AML-193 (cell line): Measurements from ENCODE around the gene RFC2.
"Not testable (repeated sequence)": the region's sequence is repeated elsewhere in the genome, so short reads cannot be mapped to it uniquely, and the experiment has no call there.

ENCODE experiments used
- DNase-seq, 2 experiments: peaks; one replicate each; lab custom pipeline; 2025; lab: John Stamatoyannopoulos, UW

Gene RFC2

GRCh38 chr7:74282748-74283459 is 28.7 kb upstream of the RFC2 start:
- no peak for DNase-seq

DNA sequence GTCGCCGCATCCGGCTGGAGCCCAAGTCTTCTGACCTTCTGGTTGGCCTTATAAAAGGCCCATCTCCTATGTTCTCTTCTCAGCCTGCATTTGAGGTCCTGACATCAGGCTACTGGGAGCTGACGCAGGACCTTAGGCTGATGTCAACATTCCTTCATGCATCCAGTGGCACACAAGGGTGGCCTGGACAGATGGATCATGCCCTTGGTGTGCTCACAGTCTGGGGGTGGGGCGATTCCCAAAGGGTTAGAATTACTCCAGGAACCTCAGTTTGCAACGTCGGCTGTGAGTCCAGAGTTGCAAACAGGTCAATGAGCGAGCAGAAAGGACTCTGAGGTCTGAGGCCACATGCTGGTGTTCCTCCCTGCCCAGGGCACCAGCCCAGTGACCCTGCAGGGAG is 26.8 kb upstream of the RFC2 start:
- no peak for DNase-seq

- no peak for DNase-seq
Observed at GRCh38 chr7:74277636-74278035, 23.4 kb upstream of the RFC2 start.

DNA sequence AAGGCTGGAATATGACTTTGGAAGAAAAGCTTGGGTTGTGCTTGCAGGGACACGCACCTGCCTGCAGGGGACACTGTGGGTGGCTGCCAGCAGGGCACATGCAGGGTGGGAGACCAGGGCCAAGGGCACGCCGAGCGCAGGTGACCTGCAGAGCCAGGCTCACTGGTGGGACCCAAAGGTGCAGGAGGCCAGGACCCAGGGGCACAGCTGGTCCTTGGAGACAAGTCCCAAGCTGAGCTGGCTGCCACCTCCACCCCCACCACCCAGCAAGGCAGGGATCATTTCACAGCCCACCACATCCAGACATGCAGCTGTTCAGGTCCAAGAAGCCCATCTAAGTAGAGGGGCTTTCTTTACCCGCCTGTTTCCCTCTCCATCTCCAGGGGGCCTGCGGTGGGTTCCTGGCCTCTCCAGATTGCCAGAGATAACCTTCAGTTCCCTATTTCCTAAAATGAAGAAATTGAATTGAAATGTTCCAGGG is 21.2 kb upstream of the RFC2 start:
- DNase-seq, result no peak

- peak; percentile 85 to 88 for DNase-seq
Observed at GRCh38 chr7:74272305-74273038, 18.3 kb upstream of the RFC2 start.

GRCh38 chr7:74271742-74272141 is 17.5 kb upstream of the RFC2 start:
- no peak for DNase-seq

DNA sequence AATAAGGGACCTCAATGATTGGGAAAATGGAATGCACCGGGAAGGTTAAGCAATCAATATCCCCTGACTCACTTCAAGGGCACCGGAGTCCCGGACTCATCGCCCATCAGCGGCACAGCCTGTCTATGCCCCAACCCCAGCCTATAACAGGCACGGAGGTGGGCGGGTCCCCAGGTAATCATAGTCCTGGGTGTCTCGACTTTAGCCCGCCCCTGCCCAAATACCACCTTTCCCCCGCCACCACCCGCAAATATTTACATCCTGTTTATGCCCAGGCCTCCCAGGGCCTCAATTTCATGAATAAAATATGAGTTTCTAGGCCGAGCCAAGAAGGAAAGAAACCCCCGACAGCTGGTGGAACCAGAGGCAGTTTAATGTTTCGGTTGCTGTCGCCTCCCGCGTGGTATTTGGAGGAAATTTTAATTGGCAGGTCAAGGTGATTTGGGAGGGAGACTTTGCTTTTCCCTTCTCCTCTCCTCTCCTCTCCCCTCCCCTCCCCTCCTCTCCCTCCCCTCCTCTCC is 15.6 kb upstream of the RFC2 start:
- peak; percentile 52 to 62 for DNase-seq

DNA sequence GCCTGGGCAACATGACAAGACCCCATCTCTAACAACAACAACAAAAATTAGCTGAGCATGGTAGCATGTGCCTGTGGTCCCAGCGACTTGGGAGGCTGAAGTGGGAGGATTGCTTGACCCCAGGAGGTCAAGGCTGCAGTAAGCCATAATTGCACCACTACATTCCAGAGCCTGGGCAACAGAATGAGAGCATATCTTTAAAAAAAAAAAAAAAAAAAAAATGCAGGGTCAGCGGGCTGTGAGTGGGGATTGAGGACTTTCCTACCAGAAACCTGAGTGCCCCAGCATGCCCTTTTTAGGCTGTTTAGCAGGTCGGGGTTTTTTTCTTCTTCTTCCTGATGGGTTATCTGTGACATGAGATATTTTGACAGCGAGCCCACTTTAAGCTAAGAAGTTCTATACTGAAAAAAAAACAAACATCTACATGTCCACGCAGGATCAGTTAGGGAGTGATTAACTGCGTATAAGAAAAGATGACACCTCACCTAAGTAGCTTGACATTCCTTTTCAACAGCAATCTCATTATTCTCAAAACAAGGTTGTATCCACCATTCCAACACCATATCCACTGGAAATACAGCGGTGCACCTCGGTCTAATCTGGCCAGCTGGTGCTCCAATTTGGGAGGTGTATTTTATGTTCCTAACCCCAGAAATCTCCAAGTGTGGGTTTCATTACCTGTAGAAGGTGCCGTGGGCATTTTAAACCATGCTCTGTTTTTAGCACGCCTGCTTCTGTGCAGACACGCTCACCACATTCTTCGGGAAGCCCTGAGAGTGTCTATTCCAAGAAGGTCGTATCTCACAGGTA is 13.8 kb upstream of the RFC2 start:
- no peak for DNase-seq

DNA sequence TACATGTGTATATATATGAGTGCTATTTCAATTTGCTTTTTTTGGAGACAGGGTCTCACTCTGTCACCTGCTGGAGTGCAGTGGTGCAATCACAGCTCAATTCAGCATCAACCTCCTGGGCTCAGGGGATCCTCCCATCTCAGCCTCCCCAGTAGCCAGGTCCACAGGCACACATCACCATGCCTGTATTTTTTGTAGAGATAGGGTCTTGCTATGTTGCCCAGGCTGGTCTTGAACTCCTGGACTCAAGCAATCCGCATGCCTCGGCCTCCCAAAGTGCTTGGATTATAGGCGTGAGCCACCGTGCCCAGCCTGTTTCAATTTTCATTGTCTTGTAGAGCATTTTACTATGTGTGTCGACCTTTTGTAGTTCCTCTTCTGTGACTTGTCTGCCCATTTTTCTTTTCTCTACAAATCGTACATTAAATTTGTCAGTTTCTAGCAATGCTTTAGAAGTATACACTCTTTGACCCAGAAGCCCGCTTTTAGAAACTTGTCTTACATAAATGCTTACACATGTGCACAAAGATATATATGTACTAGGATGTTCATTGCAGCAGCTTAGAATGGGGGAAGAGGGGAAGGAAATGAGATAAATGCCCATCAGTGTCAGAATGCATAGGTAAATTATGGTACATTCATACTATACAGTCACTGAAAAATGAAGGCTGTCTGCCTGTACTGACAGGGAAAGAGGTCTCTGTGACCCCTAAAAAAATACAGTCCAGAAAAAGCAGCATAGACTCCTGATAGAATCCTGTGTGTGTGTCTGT is 12.2 kb upstream of the RFC2 start:
- DNase-seq, result no peak

DNA sequence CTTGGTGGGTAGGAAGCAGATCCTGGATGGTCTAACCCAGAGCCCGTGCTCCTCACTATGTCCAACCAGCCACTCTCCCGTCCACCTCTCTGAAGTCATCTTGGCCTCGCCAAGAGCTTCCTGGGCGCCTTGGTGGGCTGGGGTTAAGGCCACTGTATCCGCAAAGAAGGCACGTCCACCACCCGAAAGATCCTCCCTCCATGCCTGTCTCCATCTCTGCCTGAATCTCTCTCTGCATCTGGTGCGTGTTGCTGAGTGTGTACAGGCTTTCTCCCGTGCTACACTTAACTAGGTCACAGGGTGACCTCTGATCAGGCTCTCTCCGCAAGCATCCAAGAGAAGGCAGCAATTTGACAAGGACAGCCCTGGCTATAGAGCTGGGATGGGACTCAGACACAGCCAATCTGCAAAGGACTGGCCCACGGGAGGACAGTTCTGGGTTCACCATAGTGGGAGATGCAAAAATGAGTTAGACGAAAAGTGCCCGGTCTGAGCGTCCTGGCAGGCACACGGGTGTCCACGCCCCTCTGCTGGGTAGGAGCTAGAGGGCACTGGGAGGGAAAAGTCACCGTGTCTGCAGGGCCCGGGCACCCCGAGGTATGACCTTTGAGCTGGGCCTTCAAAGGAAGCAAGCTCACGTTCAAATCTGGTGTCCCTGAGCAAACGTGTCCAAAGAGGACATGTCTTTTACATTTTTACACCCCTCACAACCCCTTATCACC is 9.4 kb upstream of the RFC2 start:
- no peak for DNase-seq

DNA sequence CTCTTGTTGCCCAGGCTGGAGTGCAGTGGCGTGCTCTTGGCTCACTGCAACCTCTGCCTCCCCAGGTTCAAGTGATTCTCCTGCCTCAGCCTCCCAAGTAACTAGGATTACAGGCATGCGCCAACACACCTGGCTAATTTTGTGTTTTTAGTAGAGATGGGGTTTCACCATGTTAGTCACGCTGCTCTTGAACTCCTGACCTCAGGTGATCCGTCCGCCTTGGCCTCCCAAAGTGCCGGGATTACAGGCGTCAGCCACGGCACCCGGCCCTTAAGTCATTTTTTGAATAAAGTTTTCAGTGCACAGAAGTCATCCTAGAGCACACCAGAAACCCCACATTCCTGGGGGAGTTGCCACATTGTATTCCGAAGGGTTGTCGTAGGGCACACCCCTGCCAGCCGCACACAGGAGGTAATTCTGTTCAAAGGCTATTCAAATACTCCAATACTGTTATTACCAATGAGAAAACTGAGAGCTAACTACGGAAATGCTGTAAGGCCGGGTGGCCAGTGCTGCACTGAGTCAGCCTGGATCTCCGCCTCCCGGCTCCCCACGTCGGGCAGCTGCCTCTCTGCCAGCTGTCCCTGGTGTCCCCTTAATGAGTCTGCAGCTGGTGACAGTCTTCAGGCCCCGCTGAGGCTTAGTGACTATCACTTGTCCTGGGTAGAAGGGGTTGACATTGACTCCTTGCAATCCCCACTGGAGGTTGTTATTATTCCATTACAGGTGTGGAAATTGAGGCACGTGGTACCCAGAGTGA is 8.6 kb upstream of the RFC2 start:
- DNase-seq, result no peak

- DNase-seq, result no peak
Observed at GRCh38 chr7:74258639-74259038, 4.4 kb upstream of the RFC2 start.

- no peak for DNase-seq
Observed at GRCh38 chr7:74256491-74257408, 2.6 kb upstream of the RFC2 start.

DNA sequence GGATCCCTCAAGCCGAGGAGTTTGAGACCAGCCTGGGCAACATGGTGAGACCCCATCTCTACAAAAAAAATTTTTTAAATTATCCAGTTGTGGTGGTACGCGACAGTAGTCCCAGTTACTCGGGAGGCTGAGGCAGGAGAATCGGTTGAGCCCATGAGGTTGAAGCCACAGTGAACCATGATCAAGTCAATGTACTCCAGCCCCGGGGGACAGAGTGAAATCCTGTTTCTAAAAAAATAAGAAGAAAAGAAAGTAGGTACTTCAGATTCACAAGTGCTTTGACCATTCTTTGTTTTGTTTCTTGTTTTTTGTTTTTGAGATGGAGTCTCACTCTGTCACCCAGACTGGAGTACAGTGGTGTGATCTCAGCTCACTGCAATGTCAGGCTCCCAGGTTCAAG is 1.3 kb upstream of the RFC2 start:
- DNase-seq, result not testable (repeated sequence)

GRCh38 chr7:74254858-74255379 is 720 bp upstream of the RFC2 start:
- no peak for DNase-seq

DNA sequence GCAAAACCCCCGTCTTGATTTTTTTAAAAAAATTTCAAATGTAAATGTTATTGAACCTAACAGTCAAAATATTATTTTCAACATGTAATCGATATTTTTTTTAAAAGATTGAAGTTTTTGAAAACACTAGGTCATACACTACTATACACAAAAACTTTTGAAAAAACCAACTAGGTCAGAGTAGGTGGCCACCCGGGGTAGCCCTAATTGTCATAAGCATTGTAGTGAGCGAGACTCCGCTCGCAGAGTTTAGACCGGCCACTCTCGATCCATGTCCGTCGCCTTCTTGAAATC is 417 bp downstream of the RFC2 start:
- DNase-seq, result no peak

DNA sequence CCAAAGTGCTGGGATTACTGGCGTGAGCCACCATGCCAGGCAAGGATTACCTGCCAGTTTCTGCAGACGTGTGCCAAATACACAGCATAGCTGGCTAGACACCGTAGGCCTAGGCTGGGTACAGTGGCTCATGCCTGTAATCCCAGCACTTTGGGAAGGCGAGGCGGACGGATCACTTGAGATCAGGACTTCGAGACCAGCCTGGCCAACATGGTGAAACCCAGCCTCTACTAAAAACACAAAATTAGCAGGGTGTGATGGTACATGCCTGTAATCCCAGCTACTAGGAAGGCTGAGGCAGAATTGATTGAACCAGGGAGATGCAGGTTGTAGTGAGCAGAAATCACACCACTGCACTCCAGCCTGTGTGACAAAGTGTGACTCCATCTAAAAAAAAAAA is 868 bp downstream of the RFC2 start:
- DNase-seq, result no peak

DNA sequence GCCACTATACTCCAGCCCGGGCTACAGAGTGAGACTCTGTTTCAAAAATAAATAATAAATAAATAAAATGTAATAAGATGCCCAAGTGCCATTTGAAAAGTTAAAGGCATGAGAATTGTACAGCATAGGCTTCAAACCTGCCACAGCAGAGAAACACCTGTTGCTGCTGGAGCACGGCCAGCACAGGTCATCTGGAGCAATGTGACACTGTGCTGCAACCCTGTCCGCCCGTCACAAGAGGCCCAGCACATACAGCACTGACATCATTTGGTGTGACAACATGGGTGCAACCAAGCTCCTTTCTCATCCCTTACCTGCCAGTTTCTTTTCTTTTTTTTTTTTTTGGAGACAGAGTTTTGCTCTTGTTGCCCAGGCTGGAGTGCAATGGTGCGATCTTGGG is 1.3 kb downstream of the RFC2 start:
- DNase-seq, result no peak

DNA sequence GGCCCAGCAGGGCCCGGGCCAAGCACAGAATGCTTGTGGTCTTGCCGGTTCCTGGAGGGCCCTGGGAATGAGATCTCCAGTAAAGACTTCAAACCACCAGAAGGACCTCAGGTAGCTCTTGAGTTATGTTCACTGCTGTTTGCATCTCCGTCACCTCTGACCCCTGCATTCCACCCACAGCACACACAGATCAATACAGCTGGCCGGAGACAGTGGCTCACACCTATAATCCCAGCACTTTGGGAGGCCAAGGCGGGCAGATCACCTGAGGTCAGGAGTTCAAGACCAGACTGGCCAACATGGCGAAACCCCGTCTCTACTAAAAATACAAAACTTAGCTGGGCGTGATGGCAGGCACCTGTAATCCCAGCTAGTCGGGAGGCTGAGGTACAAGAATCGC is 5.1 kb downstream of the RFC2 start:
- DNase-seq, result not testable (repeated sequence)
